HG03060 (cell line): ENCODE data around the gene PFN4.
A peak's percentile ranks its signal among the peaks of the same experiment; 100 is the strongest.
"Not testable (repeated sequence)": the region's sequence is repeated elsewhere in the genome, so short reads cannot be mapped to it uniquely, and the experiment has no call there.

Source experiments
- ATAC-seq: cut with Tn5 transposase; IDR thresholded peaks from one replicate; pipeline ENCODE4 v1.9.1; 2021; ENCODE audit warnings: low read depth, moderate number of reproducible peaks; ENCODE audit not compliant: unreplicated experiment

The PFN4 gene

DNA sequence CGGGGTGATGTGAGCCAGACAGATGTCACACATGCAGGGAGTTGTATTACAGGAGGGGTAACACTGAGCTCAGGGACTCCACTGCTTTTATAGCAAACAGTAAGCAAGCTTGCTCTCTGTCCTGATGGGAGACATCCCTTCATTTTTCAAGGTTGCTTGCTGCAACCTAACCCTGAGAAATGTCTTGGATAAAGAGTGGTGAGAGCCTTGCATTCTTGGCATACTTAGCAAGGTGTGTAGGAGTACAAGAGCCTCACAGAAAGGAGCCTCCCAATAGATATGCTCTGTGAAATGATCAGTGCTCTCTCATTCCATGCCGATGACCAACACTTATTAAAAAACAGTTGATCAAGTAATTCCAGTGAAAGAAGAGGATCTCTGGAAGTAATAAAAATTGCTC lies 8.1 kb downstream of the PFN4 start:
- ATAC-seq: no peak

DNA sequence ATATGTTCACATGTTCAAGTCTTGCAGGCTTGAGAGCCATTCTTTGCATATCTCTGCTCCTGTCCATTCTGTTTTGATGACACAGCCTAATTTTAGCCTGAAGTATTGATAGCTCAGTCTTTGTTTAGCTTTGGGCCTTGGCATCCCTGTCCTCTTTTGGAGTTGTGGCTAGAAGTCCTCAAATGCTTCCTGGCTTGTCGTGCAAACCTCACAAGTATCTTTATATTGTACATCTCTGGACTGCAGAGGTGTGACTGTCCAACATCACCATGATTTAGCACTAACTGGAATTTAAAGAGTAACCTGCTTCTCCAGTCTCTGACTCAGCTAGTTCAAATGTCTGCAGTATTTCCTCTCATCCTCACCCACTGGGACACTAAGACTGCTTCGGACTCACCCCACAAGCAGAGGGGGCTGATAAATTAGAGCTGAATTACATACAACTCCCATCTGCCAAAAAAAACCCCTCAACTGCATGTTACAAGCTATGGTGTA lies 11.7 kb downstream of the PFN4 start:
- no peak for ATAC-seq

DNA sequence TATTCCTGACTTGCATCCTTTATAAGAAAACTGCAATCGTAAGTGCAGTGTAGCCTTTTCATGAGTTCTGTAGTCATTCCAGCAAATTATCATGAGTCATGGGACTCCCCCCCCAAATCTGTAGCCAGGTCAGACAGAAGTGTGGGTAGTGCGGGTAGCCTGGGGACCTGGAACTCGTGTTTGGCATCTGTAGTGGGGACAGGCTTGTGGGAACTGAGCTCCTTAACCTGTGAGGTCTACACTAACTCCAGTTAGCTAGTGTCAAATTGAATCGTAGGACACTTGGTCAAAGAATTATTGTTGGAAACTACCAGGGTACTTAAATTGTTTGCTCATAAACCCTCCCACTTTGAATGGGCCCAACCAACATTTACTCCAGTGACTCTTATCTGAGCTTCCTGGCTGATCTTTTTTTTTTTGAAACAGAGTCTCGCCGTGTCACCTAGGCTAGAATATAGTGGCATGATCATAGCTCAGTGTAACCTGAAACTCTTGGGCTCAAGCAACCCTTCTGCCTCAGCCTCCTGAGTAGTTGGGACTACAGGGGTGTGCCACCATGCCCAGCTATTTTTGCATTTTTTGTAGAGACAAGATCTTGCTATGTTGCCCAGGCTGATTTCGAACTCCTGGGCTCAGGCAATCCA lies 12.4 kb downstream of the PFN4 start:
- ATAC-seq: no peak

DNA sequence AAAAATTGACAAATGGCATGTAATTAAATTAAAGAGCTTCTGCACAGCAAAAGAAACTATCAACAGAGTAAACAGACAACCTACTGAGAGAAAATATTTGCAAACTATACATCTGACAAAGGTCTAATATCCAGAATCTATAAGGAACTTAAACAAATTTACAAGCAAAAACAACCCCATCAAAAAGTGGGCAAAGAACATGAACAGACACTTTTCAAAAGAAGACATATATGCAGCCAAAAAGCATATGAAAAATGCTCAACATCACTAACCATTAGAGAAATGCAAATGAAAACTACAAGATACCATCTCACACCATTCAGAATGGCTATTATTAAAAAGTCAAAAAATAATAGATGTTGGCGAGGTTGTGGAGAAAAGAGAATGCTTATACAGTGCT lies 13.7 kb downstream of the PFN4 start:
- ATAC-seq: not testable (repeated sequence)

DNA sequence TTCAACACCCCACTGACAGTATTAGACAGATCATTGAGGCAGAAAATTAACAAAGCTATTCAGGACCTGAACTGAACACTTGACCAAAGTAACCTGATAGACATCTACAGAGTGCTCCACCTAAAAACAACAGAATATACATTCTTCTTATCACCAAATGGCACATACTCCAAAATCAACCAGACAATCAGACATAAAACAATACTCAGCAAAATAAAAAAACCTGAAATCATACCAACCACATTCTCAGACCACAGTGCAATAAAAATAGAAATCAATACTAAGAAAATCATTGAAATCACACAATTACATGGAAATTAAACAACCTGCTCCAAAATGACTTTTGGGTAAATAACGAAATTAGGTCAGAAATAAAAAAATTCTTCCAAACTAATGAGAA lies 15.8 kb downstream of the PFN4 start:
- ATAC-seq: no peak

DNA sequence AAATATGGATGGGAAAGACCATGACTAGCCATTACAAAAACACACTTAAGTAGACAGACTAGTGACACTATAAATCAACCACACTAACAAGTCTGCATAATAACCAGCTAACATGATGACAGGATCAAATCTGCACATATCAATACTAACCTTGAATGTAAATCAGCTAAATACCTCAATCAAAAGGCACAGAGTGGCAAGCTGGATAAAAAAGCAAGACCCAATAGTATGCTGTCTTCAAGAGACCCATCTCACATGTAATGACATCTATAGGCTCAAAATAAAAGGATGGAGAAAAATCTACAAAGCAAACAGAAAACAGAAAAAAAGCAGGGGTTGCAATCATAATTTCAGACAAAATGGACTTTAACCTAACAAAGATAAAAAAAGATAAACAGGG lies 16.3 kb downstream of the PFN4 start:
- ATAC-seq: no peak

DNA sequence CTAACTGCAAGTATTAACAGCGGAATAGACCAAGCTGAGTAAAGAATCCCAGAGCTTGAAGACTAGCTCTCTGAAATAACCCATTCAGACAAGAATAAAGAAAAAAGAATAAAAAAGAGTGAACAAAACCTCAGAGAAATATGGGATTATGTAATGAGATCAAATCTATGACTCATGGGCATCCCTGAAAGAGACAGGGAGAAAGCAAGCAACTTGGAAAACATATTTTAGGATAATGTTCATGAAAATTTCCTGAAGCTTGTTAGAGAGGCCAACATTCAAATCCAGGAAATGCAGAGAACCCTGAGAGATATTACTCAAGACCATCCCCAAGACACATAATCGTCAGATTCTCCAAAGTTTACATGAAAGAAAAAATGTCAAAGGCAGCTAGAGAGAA lies 17.3 kb downstream of the PFN4 start:
- no peak for ATAC-seq

DNA sequence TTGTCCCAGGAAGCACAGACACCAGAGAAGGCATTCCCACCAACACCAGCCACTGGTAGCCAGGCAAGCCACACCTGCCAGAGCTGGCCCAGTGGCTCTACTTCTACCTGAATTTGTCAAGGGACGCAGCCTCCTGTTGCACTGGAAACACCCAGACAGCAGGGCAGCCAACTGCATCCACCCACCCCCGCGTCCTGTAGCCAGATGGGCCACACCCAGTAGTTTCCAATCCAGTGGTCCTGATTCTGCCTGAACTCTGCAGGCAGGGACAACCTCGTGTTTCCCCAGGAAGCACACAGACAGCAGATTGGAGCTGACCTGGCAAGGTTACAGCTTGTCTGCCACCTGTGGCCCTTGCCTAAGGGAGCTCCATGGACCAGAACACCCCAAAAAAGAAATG lies 18.2 kb downstream of the PFN4 start:
- no peak for ATAC-seq

DNA sequence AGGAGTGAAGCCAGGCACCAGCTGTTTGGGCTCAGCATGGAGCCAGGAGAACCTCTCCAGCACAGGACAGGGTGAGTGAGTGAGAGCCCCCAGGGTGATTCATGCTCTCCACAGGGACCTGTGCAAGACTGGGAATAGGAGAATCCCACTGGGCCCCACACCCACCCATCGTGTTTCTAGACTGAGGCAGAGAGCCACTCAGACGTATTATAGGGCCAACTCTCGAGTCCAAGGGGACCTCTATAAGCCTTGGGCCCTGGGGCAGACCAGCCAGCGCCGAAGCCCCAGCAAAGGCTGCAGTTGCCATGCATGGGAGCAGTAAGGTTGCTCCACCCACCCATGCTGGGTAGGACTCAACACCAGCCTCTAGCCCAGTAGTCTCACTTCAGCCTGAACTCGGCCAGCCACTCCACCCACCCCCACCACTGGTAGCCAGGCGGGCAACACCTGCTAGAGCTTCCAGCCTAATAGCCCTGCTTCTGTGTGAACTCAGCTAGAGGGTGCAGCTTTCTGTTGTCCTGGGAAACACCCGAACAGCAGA lies 19.0 kb downstream of the PFN4 start:
- no peak for ATAC-seq

DNA sequence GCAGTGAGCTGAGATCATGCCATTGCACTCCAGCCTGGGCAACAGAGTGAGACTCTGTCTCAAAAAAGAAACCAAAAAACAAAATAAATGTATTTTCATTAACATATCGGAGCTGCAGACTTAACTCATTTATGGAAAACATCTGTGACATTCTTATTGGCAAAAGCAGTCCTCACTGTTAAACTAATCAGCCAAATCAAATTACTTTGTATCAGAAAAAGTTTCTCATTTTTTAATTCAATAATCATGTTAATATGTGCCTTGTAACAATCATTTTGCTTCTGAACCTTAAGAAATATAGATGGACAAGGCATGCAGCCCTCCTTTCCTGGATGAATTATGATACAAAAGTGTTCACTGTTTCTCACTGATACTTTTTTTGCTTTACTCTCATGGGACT lies 20.5 kb downstream of the PFN4 start:
- ATAC-seq: no peak

DNA sequence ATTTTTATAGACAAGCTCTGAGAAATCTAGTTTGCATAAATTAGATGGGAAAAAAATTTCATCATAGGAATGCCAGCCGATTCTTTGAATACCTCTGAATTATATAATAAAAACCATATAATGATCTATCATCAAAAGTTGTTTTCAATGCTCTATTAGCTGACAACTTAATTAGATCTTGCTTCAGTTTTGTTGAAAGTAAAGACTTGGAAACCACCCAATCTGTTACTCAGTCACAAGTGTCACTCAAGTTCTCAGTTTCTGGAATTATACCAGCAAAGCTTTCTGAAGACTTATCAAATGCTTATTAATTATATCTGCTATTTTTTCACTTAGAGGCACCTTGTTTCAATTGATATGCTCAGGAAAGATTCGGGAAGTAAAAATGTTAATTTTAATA lies 21.1 kb downstream of the PFN4 start:
- ATAC-seq: no peak

DNA sequence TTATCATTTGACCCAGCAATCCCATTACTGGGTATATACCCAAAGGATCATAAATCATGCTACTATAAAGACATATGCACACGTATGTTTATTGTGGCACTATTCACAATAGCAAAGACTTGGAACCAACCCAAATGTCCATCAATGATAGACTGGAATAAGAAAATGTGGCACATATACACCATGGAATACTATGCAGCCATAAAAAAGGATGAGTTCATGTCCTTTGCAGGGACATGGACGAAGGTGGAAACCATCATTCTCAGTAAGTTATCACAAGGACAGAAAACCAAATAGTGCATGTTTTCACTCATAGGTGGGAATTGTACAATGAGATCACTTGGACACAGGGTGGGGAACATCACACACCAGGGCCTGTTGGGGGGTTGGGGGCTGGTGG lies 22.4 kb downstream of the PFN4 start:
- not testable (repeated sequence) for ATAC-seq

DNA sequence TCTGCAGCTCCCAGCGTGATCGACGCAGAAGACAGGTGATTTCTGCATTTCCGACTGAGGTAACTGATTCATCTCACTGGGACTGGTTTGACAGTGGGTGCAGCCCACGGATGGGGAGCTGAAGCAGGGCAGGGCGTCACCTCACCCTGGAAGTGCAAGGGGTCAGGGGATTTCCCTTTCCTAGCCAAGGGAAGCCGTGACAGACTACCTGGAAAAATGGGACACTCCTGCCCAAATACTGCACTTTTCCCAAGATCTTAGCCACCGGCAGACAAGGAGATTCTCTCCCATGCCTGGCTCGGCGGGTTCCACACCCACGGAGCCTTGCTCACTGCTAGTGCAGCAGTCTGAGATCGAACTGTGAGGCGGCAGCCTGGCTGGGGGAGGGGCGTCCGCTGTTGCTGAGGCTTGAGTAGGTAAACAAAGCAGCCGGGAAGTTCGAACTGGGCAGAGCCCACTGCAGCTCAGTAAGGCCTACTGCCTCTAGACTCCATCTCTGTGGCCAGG lies 27.9 kb downstream of the PFN4 start:
- not testable (repeated sequence) for ATAC-seq

DNA sequence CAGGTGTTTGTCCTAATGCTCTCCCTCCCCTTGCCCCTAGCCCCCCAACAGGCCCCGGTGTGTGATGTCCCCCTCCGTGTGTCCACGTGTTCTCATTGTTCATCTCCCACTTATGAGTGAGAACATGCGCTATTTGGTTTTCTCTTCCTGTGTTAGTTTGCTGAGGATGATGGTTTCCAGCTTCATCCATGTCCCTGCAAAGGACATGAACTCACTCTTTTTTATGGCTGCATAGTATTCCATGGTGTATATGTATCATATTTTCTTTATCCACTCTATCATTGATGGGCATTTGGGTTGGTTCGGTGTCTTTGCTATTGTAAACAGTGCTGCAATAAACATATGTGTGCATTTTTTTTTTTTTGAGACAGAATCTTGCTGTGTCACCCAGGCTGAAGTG lies 29.9 kb downstream of the PFN4 start:
- not testable (repeated sequence) for ATAC-seq

DNA sequence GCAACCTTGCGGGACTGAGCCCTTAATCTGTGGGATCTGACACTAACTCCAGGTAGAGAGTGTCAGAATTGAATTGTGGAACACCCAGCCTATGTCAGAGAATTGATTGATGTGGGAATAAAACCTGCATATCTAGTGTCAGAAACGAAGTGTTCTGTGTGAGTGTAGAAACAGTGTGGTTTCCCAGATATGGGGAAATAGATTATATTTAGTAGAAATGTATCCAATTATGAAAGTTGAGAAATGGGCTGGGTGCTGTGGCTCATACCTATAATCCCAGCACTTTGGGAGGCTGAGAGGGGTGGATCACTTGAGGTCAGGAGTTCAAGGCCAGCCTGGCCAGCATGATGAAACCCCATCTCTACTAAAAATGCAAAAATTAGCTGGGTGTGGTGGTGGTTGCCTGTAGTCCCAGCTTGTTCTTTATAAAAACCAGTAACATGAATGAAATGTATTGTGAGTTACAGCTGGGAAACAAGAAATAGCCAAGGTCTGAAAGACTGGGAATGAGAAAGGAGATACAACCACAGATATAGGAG lies 34.2 kb downstream of the PFN4 start:
- ATAC-seq: no peak

DNA sequence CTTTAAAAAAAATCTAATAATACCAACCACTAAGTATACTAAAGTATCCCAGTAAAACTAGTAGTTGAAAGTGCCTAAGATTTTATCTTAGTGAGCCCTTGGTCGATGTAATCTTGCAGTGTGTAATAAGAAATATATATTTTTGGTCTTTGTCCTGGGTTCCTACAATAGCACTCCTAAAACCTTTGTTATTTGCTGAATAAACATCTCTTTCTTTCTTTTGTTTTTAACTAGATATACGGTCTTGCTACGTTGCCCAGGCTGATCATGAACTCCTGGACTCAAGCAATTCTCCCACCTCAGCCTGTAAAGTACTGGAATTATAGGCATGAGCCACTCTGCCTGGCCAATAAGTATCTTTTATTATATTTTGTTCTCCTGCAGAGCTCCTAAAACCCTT lies 36.1 kb downstream of the PFN4 start:
- no peak for ATAC-seq

DNA sequence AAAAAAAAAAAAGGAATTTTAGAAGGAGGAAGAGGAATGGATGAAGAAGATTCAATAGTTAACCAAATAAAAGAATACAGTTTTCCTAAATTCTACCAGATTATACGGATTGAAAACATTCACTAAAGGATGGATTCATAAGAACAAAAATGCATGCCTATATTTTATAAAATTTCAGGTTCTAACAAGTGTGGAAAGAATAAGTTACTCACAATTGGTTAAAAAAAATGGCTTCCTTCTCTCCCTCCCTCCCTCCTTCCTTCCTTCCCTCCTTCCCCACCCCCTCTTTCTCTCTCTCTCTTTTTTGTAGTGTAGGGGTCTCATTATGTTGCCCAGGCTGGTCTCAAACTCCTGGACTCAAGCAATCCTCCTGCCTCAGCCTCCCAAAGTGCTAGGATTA lies 36.9 kb downstream of the PFN4 start:
- ATAC-seq: no peak

DNA sequence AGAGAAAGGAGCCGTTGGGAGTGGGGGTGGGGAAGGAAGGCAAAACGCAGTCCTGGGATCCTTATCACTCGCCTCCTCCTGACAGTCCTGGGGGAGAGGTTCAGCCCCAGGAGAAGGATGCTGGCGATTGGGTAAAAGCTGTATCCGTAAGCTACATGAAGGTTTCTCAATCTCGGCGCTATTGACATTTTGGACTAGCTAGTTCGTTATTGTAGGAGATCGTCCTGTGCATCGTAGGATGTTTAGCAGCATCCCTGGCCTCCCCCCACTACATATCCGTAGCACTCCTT lies 38.0 kb downstream of the PFN4 start:
- no peak for ATAC-seq

DNA sequence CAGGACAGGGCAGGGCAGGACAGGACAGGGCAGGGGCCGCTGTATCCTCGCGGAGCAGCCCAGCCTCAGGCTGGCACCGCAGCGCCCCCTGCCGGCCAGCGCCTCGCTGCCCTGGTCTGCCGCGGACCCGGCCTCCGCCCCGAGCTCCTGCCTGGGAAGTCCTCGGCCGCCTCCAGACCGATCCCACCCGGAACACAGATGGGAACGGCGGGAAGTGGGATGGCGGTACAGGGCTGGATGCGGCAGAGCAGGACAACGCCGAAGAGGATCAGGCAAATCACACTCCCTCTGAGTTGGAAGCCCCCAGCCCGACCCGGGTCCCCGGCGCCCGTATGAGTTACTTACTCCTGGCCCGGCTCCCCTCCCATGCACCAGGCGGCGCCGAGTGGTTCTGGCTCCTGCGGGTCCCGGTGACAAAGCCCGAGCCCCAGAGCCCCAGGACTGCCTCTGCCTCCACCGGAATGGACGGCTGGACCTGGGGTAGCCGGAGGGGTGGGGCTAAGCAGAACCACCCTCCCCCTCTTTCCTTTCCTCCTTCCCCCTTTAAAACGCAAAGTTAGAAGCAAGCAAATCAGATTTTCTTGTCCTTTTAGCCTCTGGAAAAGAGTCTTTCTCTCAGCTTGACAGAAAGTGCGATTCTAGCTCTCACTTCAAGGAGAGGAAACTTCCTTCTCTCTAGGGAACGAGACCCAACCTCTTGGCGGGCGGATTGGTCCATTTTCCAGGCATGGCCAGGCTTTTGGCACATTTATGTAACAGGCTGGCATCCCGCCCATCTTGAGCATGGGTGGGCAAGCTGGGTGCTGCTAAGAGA lies 38.5 kb downstream of the PFN4 start, which contains the start of gene TP53I3:
TP53I3 (minus strand) TSS at position 449 of the 814 bp plus-strand sequence. CDS start 508 bp downstream, outside the sequence.
- ATAC-seq: peak; percentile 27

DNA sequence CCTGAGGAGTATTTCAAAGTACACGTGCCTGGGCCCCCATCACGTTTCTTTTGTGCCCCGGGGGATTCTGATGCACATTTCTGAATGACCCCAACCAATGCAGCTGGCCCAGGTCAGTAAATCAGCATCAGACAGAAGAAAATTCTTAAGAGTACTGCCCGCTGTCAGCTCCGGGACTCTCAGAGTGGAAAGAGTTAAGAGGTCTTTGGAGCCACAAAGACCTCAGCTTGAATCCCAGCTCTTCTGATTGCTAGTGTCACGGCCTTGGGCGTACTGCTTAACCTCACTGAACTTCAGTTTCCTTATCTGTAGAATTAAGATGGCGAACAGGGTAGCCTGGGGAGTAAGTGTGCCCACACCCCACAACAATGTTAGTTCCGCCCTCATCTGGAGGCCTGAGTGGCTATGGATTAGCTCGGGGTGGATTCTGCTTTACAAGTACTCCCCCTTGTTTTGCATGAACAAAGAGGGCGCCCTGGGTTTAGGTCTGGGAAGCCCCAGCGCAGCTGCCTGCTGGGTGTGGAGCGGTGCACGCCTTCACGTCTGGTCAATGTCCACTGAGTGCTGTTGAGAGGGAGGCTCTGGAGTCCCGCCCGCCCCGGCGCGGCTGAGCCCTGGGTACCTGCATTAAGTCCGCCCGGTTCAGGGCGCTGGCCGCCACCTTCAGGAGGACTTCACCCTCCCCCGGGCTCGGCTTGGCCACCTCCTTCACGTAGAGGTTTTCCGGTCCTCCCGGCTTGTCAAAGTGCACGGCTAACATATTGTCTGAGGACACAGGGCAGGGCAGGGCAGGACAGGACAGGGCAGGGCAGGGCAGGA lies 39.4 kb downstream of the PFN4 start:
- ATAC-seq: peak; percentile 95
